ENCODE data around the gene SPTBN1. TPM values are rescaled to one million over a fixed set of nuclear protein-coding genes. Genes with fewer than 3 reads are reported as not detected.
A peak's percentile ranks its signal among the peaks of the same experiment; 100 is the strongest.

SPTBN1 gene
- total RNA-seq, 4 donors from 2014 or later = 189 to 423 (median 341) TPM

DNA sequence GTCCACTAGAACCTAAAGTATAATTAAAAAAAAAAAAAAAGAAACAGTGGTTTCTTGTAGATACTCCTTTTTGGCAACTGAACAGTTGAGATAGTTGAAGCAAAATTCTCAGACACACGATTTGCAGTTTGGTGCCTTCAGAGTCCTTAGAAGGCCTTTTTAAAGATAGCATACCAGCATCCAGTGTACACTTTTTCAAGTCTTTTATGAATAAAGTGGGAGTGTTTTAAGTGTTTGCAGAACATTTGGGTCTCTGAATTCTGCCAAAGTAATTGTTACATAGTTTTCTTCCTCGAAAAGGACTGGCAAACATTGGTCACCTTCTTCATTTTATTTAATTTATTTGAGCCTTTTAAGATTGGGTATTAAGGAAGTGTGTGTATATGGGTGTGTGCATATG lies 62.3 kb downstream of the SPTBN1 start:
- no peak for DNase-seq
- Histone ChIP-seq H3K9me3 (no peaks in the 10 kb centered on the region), H3K27me3 (no peaks in the 10 kb centered on the region), H3K4me1 (no peaks in the 10 kb centered on the region), H3K4me3 (no peak overlapping the region), H3K27ac (no peak overlapping the region), H3K36me3 (no peaks in the 10 kb centered on the region)
- no peak for TF ChIP-seq POLR2A (IDR thresholded peaks at IDR 0.05)
- TF ChIP-seq, protein P1, sequence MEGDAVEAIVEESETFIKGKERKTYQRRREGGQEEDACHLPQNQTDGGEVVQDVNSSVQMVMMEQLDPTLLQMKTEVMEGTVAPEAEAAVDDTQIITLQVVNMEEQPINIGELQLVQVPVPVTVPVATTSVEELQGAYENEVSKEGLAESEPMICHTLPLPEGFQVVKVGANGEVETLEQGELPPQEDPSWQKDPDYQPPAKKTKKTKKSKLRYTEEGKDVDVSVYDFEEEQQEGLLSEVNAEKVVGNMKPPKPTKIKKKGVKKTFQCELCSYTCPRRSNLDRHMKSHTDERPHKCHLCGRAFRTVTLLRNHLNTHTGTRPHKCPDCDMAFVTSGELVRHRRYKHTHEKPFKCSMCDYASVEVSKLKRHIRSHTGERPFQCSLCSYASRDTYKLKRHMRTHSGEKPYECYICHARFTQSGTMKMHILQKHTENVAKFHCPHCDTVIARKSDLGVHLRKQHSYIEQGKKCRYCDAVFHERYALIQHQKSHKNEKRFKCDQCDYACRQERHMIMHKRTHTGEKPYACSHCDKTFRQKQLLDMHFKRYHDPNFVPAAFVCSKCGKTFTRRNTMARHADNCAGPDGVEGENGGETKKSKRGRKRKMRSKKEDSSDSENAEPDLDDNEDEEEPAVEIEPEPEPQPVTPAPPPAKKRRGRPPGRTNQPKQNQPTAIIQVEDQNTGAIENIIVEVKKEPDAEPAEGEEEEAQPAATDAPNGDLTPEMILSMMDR (IDR thresholded peaks at IDR 0.05) = no peak
- intact Hi-C loops (cut with DNase I; ENCODE audit: low total_unique reads) = no loop called here

DNA sequence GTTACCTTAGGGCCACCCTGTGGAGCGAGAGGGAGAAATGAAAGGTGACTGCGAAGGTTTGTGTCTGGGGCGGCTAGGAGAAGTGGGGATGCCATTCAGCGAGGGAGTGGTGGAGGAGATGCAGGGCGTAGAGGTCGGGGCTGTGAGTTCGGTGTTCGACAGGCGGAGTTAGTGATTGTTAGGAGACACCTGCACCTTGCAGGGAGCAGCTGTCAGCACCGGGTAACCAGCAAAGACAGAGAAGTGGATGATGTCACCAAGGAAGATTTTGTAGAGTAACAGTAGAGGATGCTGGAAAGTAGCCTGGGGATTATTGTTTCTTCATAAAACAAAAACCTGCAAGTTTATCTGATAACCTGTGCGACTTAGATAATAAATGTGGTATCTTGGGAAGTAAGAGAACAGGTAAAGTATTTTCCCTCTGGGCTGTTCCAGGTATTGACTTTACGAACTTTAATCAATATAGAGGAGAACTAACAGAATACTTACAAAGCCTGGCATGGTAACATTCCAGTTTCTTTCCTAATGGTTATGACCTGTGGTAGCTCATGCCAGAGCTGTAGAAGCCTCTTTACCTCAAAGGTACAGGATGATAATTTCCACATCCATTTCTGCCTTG lies 63.8 kb downstream of the SPTBN1 start:
- H3K4me3 ChIP-seq = no peak overlapping the region
- intact Hi-C loops (cut with DNase I; ENCODE audit: low total_unique reads) = loop anchor here (10.0 kb wide), 1 partner anchor 185 kb away; no protein-coding TSS in a partner anchor
- no peak for DNase-seq
- no peak for TF ChIP-seq POLR2A (IDR thresholded peaks at IDR 0.05)
- TF ChIP-seq, protein P1 (IDR thresholded peaks at IDR 0.05) = no peak
- H3K36me3 ChIP-seq = no peaks in the 10 kb centered on the region
- no peaks in the 10 kb centered on the region for H3K27me3 ChIP-seq
- H3K9me3 ChIP-seq = no peaks in the 10 kb centered on the region
- H3K27ac ChIP-seq = no peak overlapping the region
- H3K4me1 ChIP-seq = no peaks in the 10 kb centered on the region

DNA sequence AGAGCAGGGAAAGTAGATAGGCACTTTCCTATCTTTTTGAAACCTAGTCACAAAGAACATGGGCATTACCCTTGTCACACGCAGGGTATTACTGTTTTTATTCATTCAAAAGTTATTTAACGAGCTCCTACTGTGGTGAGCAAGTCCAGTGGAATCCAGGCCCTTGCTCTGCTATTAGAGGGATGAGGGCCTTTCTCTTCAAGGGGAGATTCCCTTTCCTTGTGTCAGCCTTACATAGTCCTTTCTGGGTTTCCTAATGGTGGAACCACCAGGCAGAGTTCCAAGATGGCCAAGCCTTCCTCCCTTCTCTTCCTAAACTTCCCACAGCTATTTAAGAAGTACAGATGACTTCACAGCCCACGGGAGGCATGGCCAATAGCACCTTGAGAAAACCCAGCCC lies 64.6 kb downstream of the SPTBN1 start:
- no peak overlapping the region for H3K27ac ChIP-seq
- no peaks in the 10 kb centered on the region for H3K36me3 ChIP-seq
- intact Hi-C loops (cut with DNase I; ENCODE audit: low total_unique reads) = loop anchor here (10.0 kb wide), 1 partner anchor 184 kb away; no protein-coding TSS in a partner anchor
- no peaks in the 10 kb centered on the region for H3K9me3 ChIP-seq
- H3K4me1 ChIP-seq = no peaks in the 10 kb centered on the region
- TF ChIP-seq POLR2A (IDR thresholded peaks at IDR 0.05) = no peak
- H3K27me3 ChIP-seq = no peaks in the 10 kb centered on the region
- DNase-seq = no peak
- no peak overlapping the region for H3K4me3 ChIP-seq

DNA sequence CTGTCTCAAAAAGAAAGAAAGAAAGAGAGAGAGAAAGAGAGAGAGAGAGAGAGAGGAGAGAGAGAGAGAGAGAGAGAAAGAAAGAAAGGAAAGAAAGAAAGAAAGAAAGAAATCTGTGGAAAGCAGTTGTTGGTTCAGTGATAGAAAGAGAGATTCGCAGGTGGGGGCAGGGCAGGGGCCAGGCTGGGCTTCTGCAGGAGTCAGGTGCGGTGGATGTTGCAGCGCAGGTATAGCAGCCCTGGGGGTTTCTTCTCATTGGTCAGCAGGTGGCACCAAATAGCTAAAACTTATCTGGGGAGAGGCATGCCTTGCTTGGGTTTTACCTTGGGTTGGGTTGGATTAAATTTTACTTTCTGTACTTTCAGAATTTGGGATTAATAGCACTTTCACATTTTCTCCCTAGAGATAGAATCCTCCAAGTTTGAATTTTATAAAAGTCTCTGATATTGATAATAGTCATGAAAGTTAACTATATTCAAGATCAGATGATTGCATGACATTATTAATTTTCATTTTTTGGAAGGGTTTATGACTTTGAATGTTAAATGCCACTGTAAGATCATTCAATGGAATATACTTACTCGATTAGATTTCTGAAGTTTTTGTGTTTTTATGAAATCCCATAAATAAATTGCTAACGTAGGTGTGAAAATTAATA lies 66.6 kb downstream of the SPTBN1 start:
- H3K27ac ChIP-seq = peak overlapping the region in 1 of 2 donors; percentile 36

DNA sequence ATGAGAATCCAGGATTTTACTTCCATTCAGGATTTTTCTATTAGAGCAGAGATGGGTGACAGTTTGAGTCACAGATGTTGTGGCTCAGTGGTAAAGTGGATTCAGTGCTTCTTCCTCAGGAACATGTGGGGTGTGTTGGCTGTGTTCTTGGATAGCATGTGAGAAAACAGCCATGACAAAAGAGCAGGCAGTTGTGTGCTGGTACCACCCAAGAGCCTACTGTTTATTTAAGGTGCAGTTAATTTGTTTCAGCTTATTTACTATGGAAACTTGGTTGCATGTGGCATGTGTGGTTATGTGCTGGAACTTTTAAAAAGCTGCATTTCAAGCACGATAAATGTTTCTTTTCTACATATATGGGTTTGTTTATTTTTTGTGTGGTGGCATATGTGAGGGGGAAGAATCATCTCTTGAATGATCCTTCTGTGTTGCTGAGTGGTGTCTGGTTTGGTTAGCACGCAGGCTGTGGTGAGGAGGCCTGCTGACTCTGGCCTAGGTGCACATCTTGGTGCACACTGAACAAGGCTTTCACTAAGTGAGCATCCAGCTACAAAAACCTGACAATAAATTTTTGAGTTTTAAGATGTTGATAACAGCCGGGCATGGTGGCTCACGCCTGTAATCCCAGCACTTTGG lies 67.3 kb downstream of the SPTBN1 start:
- peak overlapping the region in 1 of 2 donors; percentile 36 for H3K27ac ChIP-seq
- no peak for TF ChIP-seq POLR2A (IDR thresholded peaks at IDR 0.05)
- TF ChIP-seq, protein P1 (IDR thresholded peaks at IDR 0.05) = no peak

More for the DNA sequence above, 66.6 kb downstream of the SPTBN1 start:
- no peaks in the 10 kb centered on the region for H3K36me3 ChIP-seq
- H3K9me3 ChIP-seq = no peaks in the 10 kb centered on the region
- TF ChIP-seq, protein P1 (IDR thresholded peaks at IDR 0.05) = peak; percentile 43 to 63 (median 60)
- TF ChIP-seq POLR2A (IDR thresholded peaks at IDR 0.05) = no peak
- H3K27me3 ChIP-seq = no peaks in the 10 kb centered on the region
- no peak overlapping the region for H3K4me3 ChIP-seq
- peak in 1 of 2 donors; percentile 40 for DNase-seq
- no peaks in the 10 kb centered on the region for H3K4me1 ChIP-seq
- intact Hi-C loops (cut with DNase I; ENCODE audit: low total_unique reads) = loop anchor here (10.0 kb wide), 1 partner anchor 182 kb away; no protein-coding TSS in a partner anchor

More for the DNA sequence above, 67.3 kb downstream of the SPTBN1 start:
- H3K27me3 ChIP-seq = no peaks in the 10 kb centered on the region
- H3K4me3 ChIP-seq = no peak overlapping the region
- no peaks in the 10 kb centered on the region for H3K9me3 ChIP-seq
- no peaks in the 10 kb centered on the region for H3K4me1 ChIP-seq
- intact Hi-C loops (cut with DNase I; ENCODE audit: low total_unique reads) = loop anchor here (10.0 kb wide), 1 partner anchor 181 kb away; no protein-coding TSS in a partner anchor
- DNase-seq = no peak
- H3K36me3 ChIP-seq = no peaks in the 10 kb centered on the region

Data from uterus (tissue), 4 donors.